Gastroesophageal sphincter (tissue), 4 donors: ENCODE data around the gene CDC23. TPM values are rescaled to one million over a fixed set of nuclear protein-coding genes. Genes with fewer than 3 reads are reported as not detected.
A peak's percentile ranks its signal among the peaks of the same experiment; 100 is the strongest.
"Not testable (repeated sequence)": the region's sequence is repeated elsewhere in the genome, so short reads cannot be mapped to it uniquely, and the experiment has no call there.

Source experiments
- ATAC-seq: fragments of 150-250 bp; one replicate; pipeline ENCODE4 v1.9.1; 2016; ENCODE audit warnings: mild to moderate bottlenecking, moderate library complexity
- H3K27ac ChIP-seq, 4 donors: fragments of 200-600 bp; sonication (generic) in 3 of 4; 1 replicate in 3 of 4; 2 replicates in 1 of 4; pipeline ENCODE4 v1.5.1; 2016 to 2019
- H3K27me3 ChIP-seq: fragments of 200-600 bp; sonication (generic); one replicate; pipeline ENCODE4 v1.5.1; 2019
- H3K36me3 ChIP-seq, 2 donors: fragments of 200-600 bp; sonication (generic); one replicate each; pipeline ENCODE4 v1.5.1; 2019; ENCODE audit warnings: control low read depth in 1 of 2
- H3K4me1 ChIP-seq, 3 donors: fragments of 200-600 bp; sonication (generic); 1 replicate in 2 of 3; 2 replicates in 1 of 3; pipeline ENCODE4 v1.5.1; 2016 to 2019; ENCODE audit warnings: control low read depth in 2 of 3
- H3K4me3 ChIP-seq, 2 donors: fragments of 200-600 bp; sonication (generic); one replicate each; pipeline ENCODE4 v1.5.1; 2019; ENCODE audit warnings: mild to moderate bottlenecking in 1 of 2, moderate library complexity in 1 of 2
- H3K9me3 ChIP-seq, 3 donors: fragments of 200-600 bp; sonication (generic); one replicate each; pipeline ENCODE4 v1.5.1; 2017 to 2019; ENCODE audit warnings: control low read depth in 2 of 3
- EP300 ChIP-seq: sonication (generic); formaldehyde crosslinking; IDR thresholded peaks from one replicate; pipeline ENCODE4 v1.6.1; 2017; ENCODE audit warnings: antibody characterized with exemption, mild to moderate bottlenecking
- POLR2A ChIP-seq, 2 donors: fragments of 450-650 bp; IDR thresholded peaks; one replicate each; pipeline ENCODE4 v1.6.1; 2017; ENCODE audit warnings: antibody characterized with exemption in 2 of 2, mild to moderate bottlenecking in 2 of 2, moderate library complexity in 1 of 2
- POLR2AphosphoS5 ChIP-seq: sonication (generic); formaldehyde crosslinking; IDR thresholded peaks from one replicate; pipeline ENCODE4 v1.6.1; 2017; ENCODE audit warnings: antibody characterized with exemption
- WGBS, 2 donors: methylation state at CpG; one replicate each; pipeline ENCODE4 v1.1.5; 2018; ENCODE audit warnings: low coverage in 1 of 2; 5-methylcytosine and 5-hydroxymethylcytosine counted together
- total RNA-seq, 4 donors: library from RNA; depleted of rRNA; stranded (reverse); fragments of >200 nt; gene quantifications; one replicate each; pipeline ENCODE4 v1.1.0, GENCODE V29; 2016
- TF ChIP-seq, protein P1 (sequence below), 4 experiments: fragments of 200-600 bp in 2 of 4; fragments of 450-650 bp in 2 of 4; sonication (generic) in 1 of 4; IDR thresholded peaks; one replicate each; pipeline ENCODE4 v1.5.1; 2017 to 2019; ENCODE audit warnings: antibody characterized with exemption in 4 of 4, mild to moderate bottlenecking in 2 of 4, moderate library complexity in 2 of 4

Gene CDC23
- total RNA-seq, 4 donors from 2014 or later: 19.3 to 22.3 (median 19.8) TPM

DNA sequence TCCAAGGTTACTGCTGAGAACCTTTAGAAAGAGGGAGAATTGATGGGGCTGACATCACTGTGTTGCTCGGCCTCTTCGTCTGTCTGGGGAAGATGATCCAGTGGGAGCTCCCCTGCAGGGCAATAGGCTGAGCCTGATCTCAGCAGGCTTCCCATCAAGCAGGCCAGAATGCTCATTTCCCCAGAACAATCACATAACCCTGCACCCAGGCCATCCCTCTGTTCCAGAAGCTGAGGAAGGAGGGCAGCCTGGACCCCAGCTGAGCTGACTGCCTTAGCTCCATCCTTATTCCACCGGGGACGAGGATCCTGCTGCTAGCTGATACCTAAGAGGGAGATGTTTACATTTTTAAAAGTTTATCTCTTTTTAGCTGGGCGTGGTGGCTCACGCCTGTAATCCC is 11.6 kb upstream of the CDC23 start:
- Histone ChIP-seq H3K27ac (no peak overlapping the region), H3K27me3 (no peaks in the 10 kb centered on the region), H3K36me3 (no peaks in the 10 kb centered on the region), H3K9me3 (peaks cover 0 to 13% (median 0%) of the 10 kb centered on the region in 3 donors), H3K4me3 (no peak overlapping the region), H3K4me1 (no peaks in the 10 kb centered on the region)
- TF ChIP-seq POLR2AphosphoS5 (no peak), POLR2A (IDR thresholded peaks at IDR 0.05) (no peak), EP300 (no peak)
- TF ChIP-seq, protein P1, sequence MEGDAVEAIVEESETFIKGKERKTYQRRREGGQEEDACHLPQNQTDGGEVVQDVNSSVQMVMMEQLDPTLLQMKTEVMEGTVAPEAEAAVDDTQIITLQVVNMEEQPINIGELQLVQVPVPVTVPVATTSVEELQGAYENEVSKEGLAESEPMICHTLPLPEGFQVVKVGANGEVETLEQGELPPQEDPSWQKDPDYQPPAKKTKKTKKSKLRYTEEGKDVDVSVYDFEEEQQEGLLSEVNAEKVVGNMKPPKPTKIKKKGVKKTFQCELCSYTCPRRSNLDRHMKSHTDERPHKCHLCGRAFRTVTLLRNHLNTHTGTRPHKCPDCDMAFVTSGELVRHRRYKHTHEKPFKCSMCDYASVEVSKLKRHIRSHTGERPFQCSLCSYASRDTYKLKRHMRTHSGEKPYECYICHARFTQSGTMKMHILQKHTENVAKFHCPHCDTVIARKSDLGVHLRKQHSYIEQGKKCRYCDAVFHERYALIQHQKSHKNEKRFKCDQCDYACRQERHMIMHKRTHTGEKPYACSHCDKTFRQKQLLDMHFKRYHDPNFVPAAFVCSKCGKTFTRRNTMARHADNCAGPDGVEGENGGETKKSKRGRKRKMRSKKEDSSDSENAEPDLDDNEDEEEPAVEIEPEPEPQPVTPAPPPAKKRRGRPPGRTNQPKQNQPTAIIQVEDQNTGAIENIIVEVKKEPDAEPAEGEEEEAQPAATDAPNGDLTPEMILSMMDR (IDR thresholded peaks at IDR 0.05): no peak
- no peak for ATAC-seq
- WGBS, 2 donors: 89 to 100% methylated on average over 1 to 4 of the region's 6 CpGs

DNA sequence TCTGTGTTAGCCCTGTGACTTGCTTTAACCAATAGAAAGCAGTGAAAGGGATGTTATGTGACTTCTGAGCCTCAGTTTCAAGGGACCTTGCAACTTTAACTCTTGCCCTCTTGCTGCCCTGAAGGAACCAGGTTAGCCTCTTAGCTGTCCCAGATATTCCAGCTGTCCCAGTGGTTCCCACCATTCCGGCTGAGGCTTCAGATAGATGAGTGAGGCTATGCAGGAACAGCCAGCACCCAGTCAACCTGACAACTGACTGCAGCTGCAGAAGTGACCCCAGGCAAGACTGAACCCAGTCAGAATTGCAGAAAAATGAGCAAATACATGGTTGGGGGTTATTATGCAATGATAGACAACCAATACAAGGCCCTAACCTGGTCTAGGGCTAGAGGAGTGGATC is 10.4 kb upstream of the CDC23 start:
- TF ChIP-seq POLR2AphosphoS5: no peak
- TF ChIP-seq, protein P1 (IDR thresholded peaks at IDR 0.05): no peak
- no peak for TF ChIP-seq EP300
- TF ChIP-seq POLR2A (IDR thresholded peaks at IDR 0.05): no peak
- Histone ChIP-seq H3K4me1 (no peaks in the 10 kb centered on the region), H3K36me3 (no peaks in the 10 kb centered on the region), H3K27me3 (no peaks in the 10 kb centered on the region), H3K4me3 (no peak overlapping the region), H3K27ac (no peak overlapping the region), H3K9me3 (peaks cover 0 to 13% (median 0%) of the 10 kb centered on the region in 3 donors)
- WGBS, 2 donors: no CpG with 5 or more reads among the region's 1 CpG
- no peak for ATAC-seq

DNA sequence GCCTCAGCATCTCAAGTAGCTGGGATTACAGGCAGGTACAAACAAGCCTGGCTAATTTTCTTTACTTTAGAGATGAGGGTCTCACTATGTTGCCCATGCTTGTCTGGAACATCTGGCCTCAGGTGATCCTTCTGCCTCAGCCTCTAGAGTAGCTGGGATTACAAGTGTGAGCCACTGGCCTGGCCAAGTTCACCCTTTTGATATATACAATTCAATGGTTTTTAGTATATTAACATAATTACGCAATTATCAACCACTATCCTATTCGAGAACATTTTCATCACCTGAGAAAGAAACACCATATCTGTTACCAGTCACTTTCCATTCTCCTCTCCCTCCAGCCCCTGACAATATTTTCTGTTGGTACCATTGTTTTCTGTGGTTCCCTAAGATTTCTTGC is 3.7 kb upstream of the CDC23 start:
- Histone ChIP-seq H3K27me3 (no peaks in the 10 kb centered on the region), H3K36me3 (no peaks in the 10 kb centered on the region), H3K4me1 (peaks cover 0 to 17% (median 8%) of the 10 kb centered on the region in 3 donors), H3K9me3 (no peaks in the 10 kb centered on the region), H3K27ac (no peak overlapping the region), H3K4me3 (no peak overlapping the region)
- no peak for ATAC-seq
- 80 to 85% methylated on average over 1 to 2 of the region's 2 CpGs for WGBS, 2 donors
- TF ChIP-seq EP300 (no peak), POLR2AphosphoS5 (no peak), POLR2A (IDR thresholded peaks at IDR 0.05) (no peak)
- TF ChIP-seq, protein P1 (IDR thresholded peaks at IDR 0.05): no peak

DNA sequence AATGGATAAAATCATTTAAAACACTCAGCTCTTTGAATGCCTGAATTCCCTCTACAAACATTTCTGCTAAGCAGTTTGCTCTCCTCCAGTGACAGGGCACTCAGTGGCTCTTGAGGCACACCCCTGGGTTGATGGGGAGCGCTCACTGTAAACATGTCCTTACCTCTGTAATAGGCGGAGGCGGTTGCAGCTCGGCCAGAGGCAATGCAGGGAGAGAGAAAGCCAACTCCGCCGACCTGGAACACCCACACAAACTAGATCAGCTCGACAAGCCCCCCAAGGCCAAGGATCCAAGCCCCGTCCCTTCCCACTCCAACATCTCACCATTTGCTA is 329 bp downstream of the CDC23 start:
- H3K9me3 ChIP-seq: no peaks in the 10 kb centered on the region
- WGBS, 2 donors: 0% methylated on average over 1 of the region's 8 CpGs; no CpG with 5 or more reads in 1 of the 2 donors
- peaks cover 0 to 25% of the 10 kb centered on the region in 2 donors for H3K36me3 ChIP-seq
- peak overlapping the region; percentile 96 to 97 for H3K4me3 ChIP-seq
- no peaks in the 10 kb centered on the region for H3K27me3 ChIP-seq
- TF ChIP-seq, protein P1 (IDR thresholded peaks at IDR 0.05): no peak
- TF ChIP-seq POLR2A (IDR thresholded peaks at IDR 0.05): no peak
- TF ChIP-seq POLR2AphosphoS5: no peak
- no peak for TF ChIP-seq EP300
- ATAC-seq: peak; percentile 35
- peaks cover 0 to 44% (median 12%) of the 10 kb centered on the region in 3 donors for H3K4me1 ChIP-seq
- H3K27ac ChIP-seq: peak overlapping the region; percentile 32 to 86 (median 83)

DNA sequence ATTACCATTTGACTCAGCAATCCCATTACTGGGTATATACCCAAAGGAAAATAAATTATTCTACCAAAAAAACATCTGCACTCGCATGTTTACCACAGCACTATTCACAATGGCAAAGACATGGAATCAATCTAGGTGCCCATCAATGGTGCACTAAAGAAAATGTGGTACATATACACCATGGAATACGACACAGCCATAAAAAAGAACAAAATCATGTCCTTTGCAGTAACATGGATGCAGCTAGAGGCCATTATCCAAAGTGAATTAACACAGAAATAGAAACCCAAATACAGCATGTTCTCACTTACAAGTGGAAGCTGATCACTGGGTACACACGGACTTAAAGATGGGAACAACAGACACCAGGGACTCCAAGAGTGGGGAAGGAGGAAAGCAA is 2.1 kb downstream of the CDC23 start:
- H3K9me3 ChIP-seq: no peaks in the 10 kb centered on the region
- no peak overlapping the region for H3K27ac ChIP-seq
- H3K4me3 ChIP-seq: no peak overlapping the region
- TF ChIP-seq EP300 (no peak), POLR2A (IDR thresholded peaks at IDR 0.05) (no peak)
- TF ChIP-seq, protein P1 (IDR thresholded peaks at IDR 0.05): no peak
- H3K4me1 ChIP-seq: peaks cover 0 to 44% (median 12%) of the 10 kb centered on the region in 3 donors
- WGBS, 2 donors: 89% methylated on average over 3 of the region's 3 CpGs
- H3K36me3 ChIP-seq: peaks cover 0 to 41% of the 10 kb centered on the region in 2 donors
- ATAC-seq: no peak
- no peaks in the 10 kb centered on the region for H3K27me3 ChIP-seq

DNA sequence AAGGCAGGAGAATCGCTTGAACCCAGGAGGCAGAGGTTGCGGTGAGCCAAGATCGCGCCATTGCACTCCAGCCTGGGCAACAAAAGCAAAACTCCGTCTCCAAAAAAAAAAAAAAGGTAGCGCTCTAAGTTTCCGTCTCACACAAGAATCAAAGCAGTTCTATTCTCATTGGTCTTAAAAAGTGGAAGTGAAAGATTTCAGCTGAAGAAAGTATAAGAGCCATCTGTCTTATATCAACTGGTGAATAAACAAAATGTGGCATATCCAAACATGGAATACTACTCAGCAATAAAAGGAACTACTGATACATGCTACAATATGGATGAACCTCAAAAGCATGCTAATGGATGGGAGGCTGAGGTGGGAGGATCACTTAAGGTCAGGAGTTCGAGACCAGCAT is 19.3 kb downstream of the CDC23 start:
- H3K4me3 ChIP-seq, H3K27me3 ChIP-seq, H3K4me1 ChIP-seq, H3K27ac ChIP-seq, H3K9me3 ChIP-seq, ATAC-seq: not testable (repeated sequence)
- WGBS, 2 donors: 81 to 93% methylated on average over 7 to 8 of the region's 8 CpGs
- peaks cover 6 to 95% of the 10 kb centered on the region in 2 donors for H3K36me3 ChIP-seq
